MCF 10A (cell line): ENCODE results near the gene ZC3H7A. TPM values are rescaled to one million over a fixed set of nuclear protein-coding genes. Genes with fewer than 3 reads are reported as not detected.
A peak's percentile ranks its signal among the peaks of the same experiment; 100 is the strongest.

Experiments used
- Bru-seq: library from RNA; stranded (reverse); fragments of 400-500 nt; gene quantifications from one replicate; lab custom pipeline; 2021; lab: Mats Ljungman, UMichigan
- BruChase-seq, 2 experiments: library from RNA; stranded (reverse); fragments of 400-500 nt; gene quantifications; one replicate each; lab custom pipeline; 2021; lab: Mats Ljungman, UMichigan
- BruUV-seq: library from RNA; stranded (reverse); fragments of 400-500 nt; replicated peaks from 2 replicates; lab custom pipeline; 2021; lab: Mats Ljungman, UMichigan
- CTCF ChIA-PET: fragments of 300-600 bp; sonication (Branson Sonifier 250); formaldehyde crosslinking; extraction: SDS; loops from one replicate; lab custom pipeline; 2021; ENCODE audit warnings: antibody characterized with exemption, inconsistent platforms; lab: Yijun Ruan, JAX
- POLR2A ChIA-PET: fragments of 300-600, 350-650 bp; sonication (Branson Sonifier 250); formaldehyde crosslinking; extraction: SDS; loops from one replicate; lab custom pipeline; 2020; ENCODE audit warnings: antibody characterized with exemption, inconsistent platforms; lab: Yijun Ruan, JAX
- DNase-seq: peaks from one replicate; pipeline ENCODE4 v3.0.0-alpha.2; 2018; ENCODE audit not compliant: unreplicated experiment
- H3K27ac Mint-ChIP-seq: one replicate; pipeline ENCODE4 v1.8.0; 2022; ENCODE audit warnings: mild to moderate bottlenecking, low read depth, mixed read lengths; ENCODE audit not compliant: unreplicated experiment
- H3K27me3 Mint-ChIP-seq: one replicate; pipeline ENCODE4 v1.8.0; 2022; ENCODE audit warnings: mixed read lengths; ENCODE audit not compliant: insufficient read depth, unreplicated experiment
- H3K36me3 Mint-ChIP-seq: one replicate; pipeline ENCODE4 v1.8.0; 2022; ENCODE audit warnings: mild to moderate bottlenecking, moderate library complexity, mixed read lengths; ENCODE audit not compliant: insufficient read depth, unreplicated experiment
- H3K4me1 Mint-ChIP-seq: one replicate; pipeline ENCODE4 v1.8.0; 2022; ENCODE audit warnings: mixed read lengths; ENCODE audit not compliant: insufficient read depth, unreplicated experiment
- H3K4me3 Mint-ChIP-seq: one replicate; pipeline ENCODE4 v1.8.0; 2022; ENCODE audit warnings: mild to moderate bottlenecking, moderate library complexity, mixed read lengths; ENCODE audit not compliant: unreplicated experiment
- H3K9me3 Mint-ChIP-seq: one replicate; pipeline ENCODE4 v1.8.0; 2022; ENCODE audit warnings: mixed read lengths; ENCODE audit not compliant: unreplicated experiment
- intact Hi-C: fragments of 100-400 bp; cut with micrococcal nuclease; formaldehyde crosslinking; loops from 2 replicates; pipeline ENCODE4 v1.14.1; 2022
- long read RNA-seq: library from polyadenylated mRNA; stranded (forward); transcript quantifications from one replicate; pipeline ENCODE4 v2.0.0, GENCODE V29; 2022
- total RNA-seq: library from RNA; stranded (reverse); gene quantifications from 2 replicates; pipeline ENCODE4 v1.2.3, GENCODE V29; 2022
- TF ChIP-seq, protein P1 (sequence below): fragments of 200-600 bp; IDR thresholded peaks from one replicate; pipeline ENCODE4 v1.8.0; 2022; ENCODE audit warnings: antibody characterized with exemption, mild to moderate bottlenecking; ENCODE audit not compliant: unreplicated experiment

Gene ZC3H7A, protein sequence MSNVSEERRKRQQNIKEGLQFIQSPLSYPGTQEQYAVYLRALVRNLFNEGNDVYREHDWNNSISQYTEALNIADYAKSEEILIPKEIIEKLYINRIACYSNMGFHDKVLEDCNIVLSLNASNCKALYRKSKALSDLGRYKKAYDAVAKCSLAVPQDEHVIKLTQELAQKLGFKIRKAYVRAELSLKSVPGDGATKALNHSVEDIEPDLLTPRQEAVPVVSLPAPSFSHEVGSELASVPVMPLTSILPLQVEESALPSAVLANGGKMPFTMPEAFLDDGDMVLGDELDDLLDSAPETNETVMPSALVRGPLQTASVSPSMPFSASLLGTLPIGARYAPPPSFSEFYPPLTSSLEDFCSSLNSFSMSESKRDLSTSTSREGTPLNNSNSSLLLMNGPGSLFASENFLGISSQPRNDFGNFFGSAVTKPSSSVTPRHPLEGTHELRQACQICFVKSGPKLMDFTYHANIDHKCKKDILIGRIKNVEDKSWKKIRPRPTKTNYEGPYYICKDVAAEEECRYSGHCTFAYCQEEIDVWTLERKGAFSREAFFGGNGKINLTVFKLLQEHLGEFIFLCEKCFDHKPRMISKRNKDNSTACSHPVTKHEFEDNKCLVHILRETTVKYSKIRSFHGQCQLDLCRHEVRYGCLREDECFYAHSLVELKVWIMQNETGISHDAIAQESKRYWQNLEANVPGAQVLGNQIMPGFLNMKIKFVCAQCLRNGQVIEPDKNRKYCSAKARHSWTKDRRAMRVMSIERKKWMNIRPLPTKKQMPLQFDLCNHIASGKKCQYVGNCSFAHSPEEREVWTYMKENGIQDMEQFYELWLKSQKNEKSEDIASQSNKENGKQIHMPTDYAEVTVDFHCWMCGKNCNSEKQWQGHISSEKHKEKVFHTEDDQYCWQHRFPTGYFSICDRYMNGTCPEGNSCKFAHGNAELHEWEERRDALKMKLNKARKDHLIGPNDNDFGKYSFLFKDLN
- total RNA-seq (66.9 and 74.1 TPM in 2 replicates), Bru-seq, nascent RNA (percentile 89 among the genes with signal in this experiment), BruChase-seq, experiment 1, labeled RNA remaining after a 6-hour chase (percentile 89 among the genes with signal in this experiment), BruChase-seq, experiment 2, labeled RNA remaining after a 2-hour chase (percentile 92 among the genes with signal in this experiment)
- long read RNA-seq, transcript ZC3H7A-201 (23 exons, 3,825 nt): major isoform, 98 of 134 reads
- long read RNA-seq, partial matches to known transcripts: 9 of 134 reads
- long read RNA-seq, other reads (novel, unspliced or antisense): 27 of 134 reads

DNA sequence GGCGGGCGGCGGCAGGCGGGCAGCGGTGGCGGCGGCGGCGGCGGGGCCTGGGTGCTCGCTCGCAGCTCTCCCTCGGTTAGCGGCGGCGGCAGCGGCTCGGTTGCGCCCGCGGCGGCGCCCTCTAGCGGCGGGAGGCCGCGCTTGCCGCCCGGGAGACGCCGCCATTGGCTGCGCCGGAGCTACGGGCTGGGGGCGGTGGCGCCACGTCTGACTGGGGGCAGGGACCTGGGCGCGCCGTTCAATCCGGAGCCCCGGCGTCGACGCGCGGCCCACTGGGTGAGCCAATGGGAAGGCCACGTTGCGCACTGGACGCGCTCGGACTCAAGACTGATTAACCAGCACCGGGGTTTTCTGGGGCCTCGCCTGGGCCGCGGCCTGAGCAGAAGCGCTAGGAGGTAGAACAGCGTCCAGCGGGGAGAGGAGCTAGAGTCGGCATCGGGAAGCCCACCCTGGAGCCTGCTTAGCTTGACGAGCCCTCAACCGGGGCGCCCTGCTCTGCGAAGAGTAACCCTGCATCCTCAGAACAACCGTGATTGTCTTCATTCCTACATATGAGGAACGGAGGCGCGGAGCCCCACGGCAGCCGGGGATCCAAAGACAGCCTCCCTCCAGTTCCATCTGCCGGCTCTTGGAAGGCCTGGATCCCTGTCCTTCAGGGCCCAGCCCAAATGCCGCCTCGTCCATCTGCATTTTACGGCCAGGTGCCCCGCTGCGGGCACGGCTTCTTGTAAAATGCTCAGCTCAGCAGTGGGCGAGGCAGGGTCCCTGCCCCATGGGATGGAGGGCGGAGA lies at the start of gene ZC3H7A:
ZC3H7A (minus strand) TSS at position 93 of the 791 bp plus-strand sequence. CDS start 14,904 bp downstream, outside the sequence.
- TF ChIP-seq, protein P1, sequence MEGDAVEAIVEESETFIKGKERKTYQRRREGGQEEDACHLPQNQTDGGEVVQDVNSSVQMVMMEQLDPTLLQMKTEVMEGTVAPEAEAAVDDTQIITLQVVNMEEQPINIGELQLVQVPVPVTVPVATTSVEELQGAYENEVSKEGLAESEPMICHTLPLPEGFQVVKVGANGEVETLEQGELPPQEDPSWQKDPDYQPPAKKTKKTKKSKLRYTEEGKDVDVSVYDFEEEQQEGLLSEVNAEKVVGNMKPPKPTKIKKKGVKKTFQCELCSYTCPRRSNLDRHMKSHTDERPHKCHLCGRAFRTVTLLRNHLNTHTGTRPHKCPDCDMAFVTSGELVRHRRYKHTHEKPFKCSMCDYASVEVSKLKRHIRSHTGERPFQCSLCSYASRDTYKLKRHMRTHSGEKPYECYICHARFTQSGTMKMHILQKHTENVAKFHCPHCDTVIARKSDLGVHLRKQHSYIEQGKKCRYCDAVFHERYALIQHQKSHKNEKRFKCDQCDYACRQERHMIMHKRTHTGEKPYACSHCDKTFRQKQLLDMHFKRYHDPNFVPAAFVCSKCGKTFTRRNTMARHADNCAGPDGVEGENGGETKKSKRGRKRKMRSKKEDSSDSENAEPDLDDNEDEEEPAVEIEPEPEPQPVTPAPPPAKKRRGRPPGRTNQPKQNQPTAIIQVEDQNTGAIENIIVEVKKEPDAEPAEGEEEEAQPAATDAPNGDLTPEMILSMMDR: peak; percentile 81
- peak; percentile 97 for DNase-seq
- Mint-ChIP-seq H3K27me3 (no peaks in the 10 kb centered on the region), H3K9me3 (no peaks in the 10 kb centered on the region), H3K36me3 (peaks cover 29% of the 10 kb centered on the region), H3K27ac (peak within 1 kb of the TSS; percentile 99), H3K4me3 (peak within 1 kb of the TSS; percentile 91), H3K4me1 (peaks cover 32% of the 10 kb centered on the region)
- ChIA-PET POLR2A (interaction anchor here (0.6 to 4.8 kb wide), 35 partner anchors 8 to 776 kb away, joined by 3 to 115 read pairs (median 4); partner anchors contain the start of genes GSPT1, RSL1D1 and TXNDC11), CTCF (interaction anchor here (0.5 to 3.7 kb wide), 34 partner anchors 9 to 1299 kb away, joined by 3 to 34 read pairs (median 4); partner anchors contain the start of genes RSL1D1 and TXNDC11)
- intact Hi-C loops: loop anchor here (5.0 kb wide), 1 partner anchor 55 kb away; the partner anchor contains the start of gene TXNDC11
- BruUV-seq: TSS peak; percentile 77

- H3K27ac Mint-ChIP-seq: no peak overlapping the region
- POLR2A ChIA-PET: interaction anchor here (0.9 kb wide), 1 partner anchor 47 kb away, joined by 3 read pairs; the partner anchor contains the start of gene ZC3H7A
- CTCF ChIA-PET: interaction anchor here (0.7 to 2.2 kb wide), 2 partner anchors 223 to 233 kb away, joined by 4 to 5 read pairs; no protein-coding TSS in a partner anchor
- BruUV-seq: no TSS peak
- intact Hi-C loops: no loop called here
- peaks cover 10% of the 10 kb centered on the region for H3K4me1 Mint-ChIP-seq
- peaks cover 99% of the 10 kb centered on the region for H3K36me3 Mint-ChIP-seq
- DNase-seq: no peak
- no peak overlapping the region for H3K4me3 Mint-ChIP-seq
- H3K27me3 Mint-ChIP-seq: no peaks in the 10 kb centered on the region
- H3K9me3 Mint-ChIP-seq: no peaks in the 10 kb centered on the region
- TF ChIP-seq, protein P1: no peak
Measured at GRCh38 chr16:11844499-11844898, 47.4 kb upstream of the ZC3H7A start.

- DNase-seq: no peak
- Mint-ChIP-seq H3K4me3 (no peak overlapping the region), H3K4me1 (peaks cover 7% of the 10 kb centered on the region), H3K27ac (no peak overlapping the region), H3K36me3 (peaks cover 99% of the 10 kb centered on the region), H3K27me3 (no peaks in the 10 kb centered on the region), H3K9me3 (no peaks in the 10 kb centered on the region)
- intact Hi-C loops: no loop called here
- ChIA-PET CTCF (no interaction called here), POLR2A (interaction anchor here (0.9 kb wide), 1 partner anchor 46 kb away, joined by 3 read pairs; the partner anchor contains the start of gene ZC3H7A)
- no TSS peak for BruUV-seq
- TF ChIP-seq, protein P1: no peak
Measured at GRCh38 chr16:11843861-11844260, 46.8 kb upstream of the ZC3H7A start.
